Frontal cortex (tissue), 4 donors: ENCODE results near the gene LRRC43. TPM values are rescaled to one million over a fixed set of nuclear protein-coding genes. Genes with fewer than 3 reads are reported as not detected.

Experiments
- DNase-seq, 2 donors: peaks; one replicate each; pipeline ENCODE4 v3.0.0; 2012; ENCODE audit warnings: low spot score in 2 of 2
- FAIRE-seq: peaks from 2 replicates; lab custom pipeline; 2012; peaks lifted over from hg19 to GRCh38; lab: Jason Lieb, UNC
- total RNA-seq: library from RNA; depleted of rRNA; stranded (reverse); fragments of >200 nt; gene quantifications from one replicate; pipeline ENCODE4 v1.2.3, GENCODE V29; 2014
- donor health status: control.
- donor health status: control.
- donor health status: control.

The LRRC43 gene
- total RNA-seq, 1 donor from 2014 or later: 2.0 TPM

GRCh38 chr12:122206976-122207375, 24.1 kb downstream of the LRRC43 start:
- DNase-seq (no peak), FAIRE-seq (no peak)

- DNase-seq (no peak), FAIRE-seq (no peak)
Measured at GRCh38 chr12:122207391-122207790, 24.5 kb downstream of the LRRC43 start.

GRCh38 chr12:122208073-122208820, 25.3 kb downstream of the LRRC43 start:
- DNase-seq (no peak), FAIRE-seq (no peak)

- DNase-seq: no peak
Measured at GRCh38 chr12:122215771-122216170, 32.8 kb downstream of the LRRC43 start.

GRCh38 chr12:122216445-122216844, 33.5 kb downstream of the LRRC43 start:
- FAIRE-seq (no peak), DNase-seq (no peak)

More at GRCh38 chr12:122215771-122216170, 32.8 kb downstream of the LRRC43 start:
- no peak for FAIRE-seq

- peak; percentile 97 for FAIRE-seq
- DNase-seq: peak; percentile 96
Measured at GRCh38 chr12:122225683-122226365, 42.9 kb downstream of the LRRC43 start, which contains the start of gene DIABLO. Gene DIABLO (minus strand): TSS chr12:122226052. CDS start chr12:122226014, 38 bp downstream.

GRCh38 chr12:122226366-122227125, 43.6 kb downstream of the LRRC43 start:
- no peak for FAIRE-seq
- DNase-seq: no peak

GRCh38 chr12:122227341-122227740, 44.4 kb downstream of the LRRC43 start:
- FAIRE-seq (no peak), DNase-seq (no peak)

- DNase-seq: no peak
- no peak for FAIRE-seq
Measured at GRCh38 chr12:122228092-122228491, 45.2 kb downstream of the LRRC43 start.

GRCh38 chr12:122230798-122231197, 47.9 kb downstream of the LRRC43 start:
- no peak for FAIRE-seq
- DNase-seq: no peak

GRCh38 chr12:122232691-122233090, 49.8 kb downstream of the LRRC43 start:
- no peak for DNase-seq

GRCh38 chr12:122235741-122236140, 52.8 kb downstream of the LRRC43 start:
- FAIRE-seq (no peak), DNase-seq (no peak)

More at GRCh38 chr12:122232691-122233090, 49.8 kb downstream of the LRRC43 start:
- no peak for FAIRE-seq

- no peak for FAIRE-seq
Measured at GRCh38 chr12:122238861-122239260, 55.9 kb downstream of the LRRC43 start.

GRCh38 chr12:122243965-122244364, 61.0 kb downstream of the LRRC43 start:
- no peak for FAIRE-seq
- DNase-seq: no peak

More at GRCh38 chr12:122238861-122239260, 55.9 kb downstream of the LRRC43 start:
- no peak for DNase-seq

- FAIRE-seq: no peak
- no peak for DNase-seq
Measured at GRCh38 chr12:122244565-122245371, 61.8 kb downstream of the LRRC43 start.

GRCh38 chr12:122245553-122245952, 62.6 kb downstream of the LRRC43 start:
- FAIRE-seq (no peak), DNase-seq (no peak)

GRCh38 chr12:122250047-122250446, 67.1 kb downstream of the LRRC43 start:
- FAIRE-seq (no peak), DNase-seq (no peak)

GRCh38 chr12:122250536-122250935, 67.6 kb downstream of the LRRC43 start:
- no peak for DNase-seq
- no peak for FAIRE-seq
